HCT116 (cell line): ENCODE results near the gene USP30. TPM values are rescaled to one million over a fixed set of nuclear protein-coding genes. Genes with fewer than 3 reads are reported as not detected.

Source experiments
- ATAC-seq: fragments of 200-7000 bp; cut with Tn5 transposase; 2 replicates; pipeline ENCODE4 v1.9.1; 2020; ENCODE audit warnings: mild to moderate bottlenecking, moderate library complexity
- BruUV-seq: library from RNA; stranded (reverse); fragments of 400-500 nt; replicated peaks from 2 replicates; lab custom pipeline; 2021; lab: Mats Ljungman, UMichigan
- CTCF ChIA-PET: fragments of 300-600 bp; sonication (Branson Sonifier 250); formaldehyde crosslinking; loops from one replicate; lab custom pipeline; 2021; ENCODE audit warnings: antibody characterized with exemption; lab: Charles Lee
- POLR2A ChIA-PET: fragments of 300-600, 350-600 bp; sonication (Branson Sonifier 250); formaldehyde crosslinking; loops from one replicate; lab custom pipeline; 2021; ENCODE audit warnings: antibody characterized with exemption; lab: Charles Lee
- RAD21 ChIA-PET, 2 experiments: fragments of 300-600 bp; sonication (Branson Sonifier 250); formaldehyde crosslinking; loops; one replicate each; lab custom pipeline; 2023; ENCODE audit warnings: low total read pairs in 2 of 2; ENCODE audit not compliant: uncharacterized antibody in 2 of 2, unreplicated experiment in 2 of 2, low non-redundant PET in 1 of 2; lab: Charles Lee
- DNase-seq: peaks from one replicate; pipeline ENCODE4 v3.0.0-alpha.2; 2010; ENCODE audit warnings: low read depth, low spot score
- H2AFZ ChIP-seq: fragments of 200-600 bp; shearing (Covaris generic), sonication (generic); 2 replicates; pipeline ENCODE4 v1.6.1; 2017; ENCODE audit warnings: low read depth, mixed run types, mixed read lengths, antibody characterized with exemption, low read length; ENCODE audit not compliant: poor library complexity, severe bottlenecking
- H3K27ac ChIP-seq: 2 replicates; pipeline ENCODE4 v1.5.1; 2012; ENCODE audit warnings: low read depth, low read length
- H3K27me3 ChIP-seq: fragments of 200-600 bp; sonication (generic); 2 replicates; pipeline ENCODE4 v1.6.1; 2016; ENCODE audit warnings: mixed run types, low read length, mixed read lengths; ENCODE audit not compliant: insufficient read depth
- H3K36me3 ChIP-seq, 2 experiments: fragments of 200-500 bp in 1 of 2; fragments of 200-600 bp in 1 of 2; sonication (Bioruptor generic) in 1 of 2; sonication (generic) in 1 of 2; 2 replicates each; pipeline versions ENCODE4 v1.5.1 to v1.6.1; 2014 to 2016; ENCODE audit warnings: low read length in 2 of 2, inconsistent platforms in 1 of 2, mixed read lengths in 1 of 2, mixed run types in 1 of 2; ENCODE audit not compliant: insufficient read depth in 2 of 2, control insufficient read depth in 1 of 2
- H3K4me1 ChIP-seq, 2 experiments: fragments of 200-600 bp in 1 of 2; sonication (generic) in 1 of 2; 2 replicates each; pipeline versions ENCODE4 v1.5.1 to v1.6.1; 2012 to 2017; ENCODE audit warnings: low read length in 2 of 2, inconsistent platforms in 1 of 2, mild to moderate bottlenecking in 1 of 2, mixed read lengths in 1 of 2, mixed run types in 1 of 2, moderate library complexity in 1 of 2; ENCODE audit not compliant: insufficient read depth in 2 of 2, control insufficient read depth in 1 of 2
- H3K4me2 ChIP-seq: fragments of 200-600 bp; sonication (generic); 2 replicates; pipeline ENCODE4 v1.6.1; 2017; ENCODE audit warnings: mixed run types, low read length, mixed read lengths
- H3K4me3 ChIP-seq, 2 experiments: fragments of 200-600 bp in 1 of 2; sonication (generic) in 1 of 2; replicated peaks in 1 of 2; 2 replicates each; pipeline ENCODE4 v1.5.1; 2011 to 2016; ENCODE audit warnings: low read length in 2 of 2, control low read depth in 1 of 2, low read depth in 1 of 2, mild to moderate bottlenecking in 1 of 2, mixed read lengths in 1 of 2, mixed run types in 1 of 2
- H3K79me2 ChIP-seq: fragments of 200-600 bp; sonication (generic); 2 replicates; pipeline ENCODE4 v1.6.1; 2017; ENCODE audit warnings: mild to moderate bottlenecking, mixed run types, low read length, moderate library complexity, mixed read lengths; ENCODE audit not compliant: insufficient read depth
- H3K9ac ChIP-seq: fragments of 200-600 bp; sonication (generic); 2 replicates; pipeline ENCODE4 v1.6.1; 2016; ENCODE audit warnings: low read length, mixed read lengths
- H3K9me2 ChIP-seq: fragments of 200-600 bp; sonication (generic), shearing (Covaris generic); 2 replicates; pipeline ENCODE4 v1.6.1; 2017; ENCODE audit warnings: mixed run types, mild to moderate bottlenecking, moderate library complexity; ENCODE audit not compliant: insufficient read depth
- H3K9me3 ChIP-seq, 2 experiments: fragments of 200-500 bp in 1 of 2; fragments of 200-600 bp in 1 of 2; sonication (Bioruptor generic) in 1 of 2; sonication (generic) in 1 of 2; 2 replicates each; pipeline ENCODE4 v1.6.1; 2014 to 2017; ENCODE audit warnings: low read length in 2 of 2, mixed read lengths in 2 of 2, inconsistent platforms in 1 of 2, low read depth in 1 of 2, mild to moderate bottlenecking in 1 of 2, mixed run types in 1 of 2, moderate library complexity in 1 of 2; ENCODE audit not compliant: control insufficient read depth in 1 of 2, insufficient read depth in 1 of 2
- H4K20me1 ChIP-seq: fragments of 200-600 bp; sonication (generic), shearing (Covaris generic); 2 replicates; pipeline ENCODE4 v1.6.1; 2017; ENCODE audit warnings: mixed run types, mild to moderate bottlenecking, moderate library complexity; ENCODE audit not compliant: insufficient read depth
- ATF3 ChIP-seq: IDR thresholded peaks from 2 replicates; pipeline ENCODE4 v1.6.1; 2012
- CTCF ChIP-seq, 3 experiments: fragments of 200-600 bp in 1 of 3; sonication (generic) in 1 of 3; IDR thresholded peaks in 2 of 3; conservative IDR thresholded peaks in 1 of 3; 2 replicates each; pipeline ENCODE4 v1.5.1; 2012 to 2017; ENCODE audit warnings: low read depth in 2 of 3, low read length in 2 of 3, antibody characterized with exemption in 1 of 3, borderline replicate concordance in 1 of 3, control low read depth in 1 of 3, mild to moderate bottlenecking in 1 of 3, mixed read lengths in 1 of 3, mixed run types in 1 of 3, moderate library complexity in 1 of 3; ENCODE audit not compliant: insufficient read depth in 1 of 3
- EGR1 ChIP-seq: IDR thresholded peaks from 2 replicates; pipeline ENCODE4 v1.6.1; 2012; ENCODE audit warnings: low read depth
- ELF1 ChIP-seq: IDR thresholded peaks from 2 replicates; pipeline ENCODE4 v1.6.1; 2012; ENCODE audit warnings: low read depth, borderline replicate concordance
- EZH2 ChIP-seq: fragments of 200-600 bp; sonication (generic); IDR thresholded peaks from 2 replicates; pipeline ENCODE4 v1.6.1; 2017; ENCODE audit warnings: antibody characterized with exemption, mixed run types
- EZH2phosphoT487 ChIP-seq: fragments of 200-600 bp; IDR thresholded peaks from 2 replicates; pipeline ENCODE4 v1.6.1; 2018; ENCODE audit warnings: antibody characterized with exemption, borderline replicate concordance
- FOSL1 ChIP-seq: IDR thresholded peaks from 2 replicates; pipeline ENCODE4 v1.6.1; 2012; ENCODE audit warnings: low read depth
- JUND ChIP-seq: IDR thresholded peaks from 2 replicates; pipeline ENCODE4 v1.6.1; 2012
- MAX ChIP-seq: IDR thresholded peaks from 2 replicates; pipeline ENCODE4 v1.6.1; 2012
- POLR2A ChIP-seq: IDR thresholded peaks from 2 replicates; pipeline ENCODE4 v1.7.0; 2011; ENCODE audit warnings: borderline replicate concordance; ENCODE audit not compliant: insufficient read depth, insufficient read length; ENCODE audit errors: extremely low read depth
- RAD21 ChIP-seq: IDR thresholded peaks from 2 replicates; pipeline ENCODE4 v1.6.1; 2012; ENCODE audit warnings: low read depth, mild to moderate bottlenecking
- REST ChIP-seq: IDR thresholded peaks from 2 replicates; pipeline ENCODE4 v1.6.1; 2012; ENCODE audit warnings: low read depth
- SIN3A ChIP-seq: IDR thresholded peaks from 2 replicates; pipeline ENCODE4 v1.6.1; 2012; ENCODE audit warnings: low read depth
- SRF ChIP-seq: IDR thresholded peaks from 2 replicates; pipeline ENCODE4 v1.6.1; 2012; ENCODE audit warnings: low read depth
- TCF7L2 ChIP-seq: IDR thresholded peaks from 2 replicates; pipeline ENCODE4 v1.7.0; 2011; ENCODE audit warnings: borderline replicate concordance, inconsistent platforms; ENCODE audit not compliant: insufficient read depth, insufficient read length; ENCODE audit errors: extremely low read depth
- YY1 ChIP-seq: IDR thresholded peaks from 2 replicates; pipeline ENCODE4 v1.6.1; 2011; ENCODE audit warnings: low read length, low read depth, moderate library complexity, mild to moderate bottlenecking; ENCODE audit not compliant: insufficient replicate concordance; ENCODE audit errors: extremely low read depth
- ZBTB33 ChIP-seq: IDR thresholded peaks from 2 replicates; pipeline ENCODE4 v1.6.1; 2011; ENCODE audit warnings: mild to moderate bottlenecking, low read length, moderate library complexity; ENCODE audit not compliant: insufficient replicate concordance; ENCODE audit errors: extremely low read depth
- ZFX ChIP-seq: fragments of 450-650 bp; IDR thresholded peaks from 2 replicates; pipeline ENCODE4 v1.6.1; 2017
- intact Hi-C: fragments of 100-400 bp; cut with micrococcal nuclease; formaldehyde crosslinking; loops from 2 replicates; pipeline ENCODE4 v1.10.0; 2022
- total RNA-seq: library from RNA; stranded (reverse); gene quantifications from one replicate; pipeline ENCODE4 v1.2.1, GENCODE V29; 2021; ENCODE audit not compliant: unreplicated experiment

USP30 gene
- total RNA-seq, 1 experiment from 2014 or later: 9.2 TPM

GRCh38 chr12:109110988-109111495 is 58.7 kb downstream of the USP30 start:
- CTCF ChIA-PET: interaction anchor here (1.4 to 2.8 kb wide), 3 partner anchors 10 to 274 kb away, joined by 5 to 44 read pairs (median 15); no protein-coding TSS in a partner anchor
- ATAC-seq: peak; percentile 15; the same call in 1 of the 2 replicates
- no peak overlapping the region for H3K4me3 ChIP-seq
- no peaks in the 10 kb centered on the region for H3K79me2 ChIP-seq
- H2AFZ ChIP-seq: no peak overlapping the region
- H3K9ac ChIP-seq: no peak overlapping the region
- BruUV-seq: no TSS peak
- H3K27ac ChIP-seq: no peak overlapping the region
- no peaks in the 10 kb centered on the region for H3K27me3 ChIP-seq
- POLR2A ChIA-PET: no interaction called here
- no peak overlapping the region for H3K4me2 ChIP-seq
- H4K20me1 ChIP-seq: no peaks in the 10 kb centered on the region
- H3K4me1 ChIP-seq: no peaks in the 10 kb centered on the region
- no peaks in the 10 kb centered on the region for H3K9me3 ChIP-seq
- H3K9me2 ChIP-seq: no peaks in the 10 kb centered on the region
- DNase-seq: no peak
- TF ChIP-seq JUND: no peak
- no peak for TF ChIP-seq ATF3
- TF ChIP-seq REST: no peak
- TF ChIP-seq EGR1: no peak
- TF ChIP-seq YY1: no peak
- no peak for TF ChIP-seq ZBTB33
- no peak for TF ChIP-seq POLR2A
- no peak for TF ChIP-seq MAX
- TF ChIP-seq RAD21: no peak
- TF ChIP-seq TCF7L2: no peak
- no peak for TF ChIP-seq ZFX
- no peak for TF ChIP-seq SIN3A
- TF ChIP-seq EZH2phosphoT487: no peak
- no peak for TF ChIP-seq CTCF (IDR thresholded peaks at IDR 0.05 in 2 of 3, conservative IDR thresholded peaks at IDR 0.05 in 1 of 3; ENCODE audit: borderline replicate concordance in 1 of 3, insufficient read depth in 1 of 3, low read depth in 2 of 3, low read length in 2 of 3)
- TF ChIP-seq SRF: no peak
- no peak for TF ChIP-seq FOSL1
- TF ChIP-seq ELF1: no peak
- no peak for TF ChIP-seq EZH2
- intact Hi-C loops: no loop called here
- RAD21 ChIA-PET: no interaction called here
- peaks cover 11 to 12% of the 10 kb centered on the region in 2 experiments; a peak in 3 of 4 replicates for H3K36me3 ChIP-seq
